Measurements from ENCODE around the gene CCDC39.
A peak's percentile ranks its signal among the peaks of the same experiment; 100 is the strongest.

Gene CCDC39

GRCh38 chr3:180679178-180680096, at the start of gene CCDC39:
TSS of gene CCDC39 (minus strand) at chr3:180679489. CDS start at chr3:180679380, 109 bp downstream.
- DNase-seq (ENCODE audit: low spot score) = peak; percentile 89

GRCh38 chr3:180720012-180720411, 40.7 kb upstream of the CCDC39 start:
- DNase-seq (ENCODE audit: low spot score) = no peak

GRCh38 chr3:180707896-180708295, 28.6 kb upstream of the CCDC39 start:
- no peak for DNase-seq (ENCODE audit: low spot score)

GRCh38 chr3:180705619-180706018, 26.3 kb upstream of the CCDC39 start:
- DNase-seq (ENCODE audit: low spot score) = no peak

- no peak for DNase-seq (ENCODE audit: low spot score)
Observed at GRCh38 chr3:180704532-180704931, 25.2 kb upstream of the CCDC39 start.

GRCh38 chr3:180700941-180701340, 21.7 kb upstream of the CCDC39 start:
- DNase-seq (ENCODE audit: low spot score) = no peak

- no peak for DNase-seq (ENCODE audit: low spot score)
Observed at GRCh38 chr3:180698760-180699270, 19.5 kb upstream of the CCDC39 start.

- no peak for DNase-seq (ENCODE audit: low spot score)
Observed at GRCh38 chr3:180694321-180694720, 15.0 kb upstream of the CCDC39 start.

GRCh38 chr3:180693656-180694055, 14.4 kb upstream of the CCDC39 start:
- no peak for DNase-seq (ENCODE audit: low spot score)

GRCh38 chr3:180690061-180690460, 10.8 kb upstream of the CCDC39 start:
- no peak for DNase-seq (ENCODE audit: low spot score)

GRCh38 chr3:180684807-180685206, 5.5 kb upstream of the CCDC39 start:
- peak; percentile 17 for DNase-seq (ENCODE audit: low spot score)

GRCh38 chr3:180683816-180684215, 4.5 kb upstream of the CCDC39 start:
- DNase-seq (ENCODE audit: low spot score) = no peak

- peak; percentile 42 for DNase-seq (ENCODE audit: low spot score)
Observed at GRCh38 chr3:180680097-180680430, 775 bp upstream of the CCDC39 start.

- DNase-seq (ENCODE audit: low spot score) = no peak
Observed at GRCh38 chr3:180678231-180678630, 1.1 kb downstream of the CCDC39 start.

GRCh38 chr3:180661444-180661843, 17.8 kb downstream of the CCDC39 start:
- DNase-seq (ENCODE audit: low spot score) = no peak

- no peak for DNase-seq (ENCODE audit: low spot score)
Observed at GRCh38 chr3:180657094-180657493, 22.2 kb downstream of the CCDC39 start.

- DNase-seq (ENCODE audit: low spot score) = no peak
Observed at GRCh38 chr3:180656406-180656805, 22.9 kb downstream of the CCDC39 start.

GRCh38 chr3:180646187-180646790, 33.0 kb downstream of the CCDC39 start:
- no peak for DNase-seq (ENCODE audit: low spot score)

- DNase-seq (ENCODE audit: low spot score) = no peak
Observed at GRCh38 chr3:180640987-180641386, 38.3 kb downstream of the CCDC39 start.

- DNase-seq (ENCODE audit: low spot score) = no peak
Observed at GRCh38 chr3:180633722-180634121, 45.6 kb downstream of the CCDC39 start.

- DNase-seq (ENCODE audit: low spot score) = no peak
Observed at GRCh38 chr3:180631317-180631716, 48.0 kb downstream of the CCDC39 start.

GRCh38 chr3:180630371-180630770, 48.9 kb downstream of the CCDC39 start:
- DNase-seq (ENCODE audit: low spot score) = no peak

GRCh38 chr3:180626844-180627243, 52.4 kb downstream of the CCDC39 start:
- DNase-seq (ENCODE audit: low spot score) = no peak
